Body of pancreas (tissue), 4 donors: Measurements from ENCODE around the gene LYSMD3. TPM values are rescaled to one million over a fixed set of nuclear protein-coding genes. Genes with fewer than 3 reads are reported as not detected.

Source experiments
- ATAC-seq: fragments of 150-250 bp; one replicate; pipeline ENCODE4 v1.9.1; 2016
- DNase-seq, 4 donors: peaks; one replicate each; pipeline ENCODE4 v3.0.0-alpha.2; 2019
- H3K27ac ChIP-seq, 4 donors: fragments of 200-600 bp; sonication (generic); 1 replicate in 3 of 4; 2 replicates in 1 of 4; pipeline versions ENCODE4 v1.5.1 to v1.6.1; 2016 to 2019; ENCODE audit warnings: mild to moderate bottlenecking in 1 of 4, mixed read lengths in 1 of 4, moderate library complexity in 1 of 4
- H3K27me3 ChIP-seq, 2 donors: fragments of 200-600 bp; sonication (generic); one replicate each; pipeline ENCODE4 v1.6.0; 2016; ENCODE audit warnings: mild to moderate bottlenecking in 1 of 2
- H3K36me3 ChIP-seq, 2 donors: fragments of 200-600 bp; sonication (generic); replicated peaks in 1 of 2; 2 replicates each; pipeline ENCODE4 v1.5.1; 2016; ENCODE audit warnings: low read depth in 2 of 2; ENCODE audit not compliant: insufficient read depth in 1 of 2
- H3K4me1 ChIP-seq: fragments of 200-600 bp; sonication (generic); one replicate; pipeline ENCODE4 v1.6.0; 2016
- H3K4me3 ChIP-seq, 2 donors: fragments of 200-600 bp; sonication (generic); 1 replicate in 1 of 2; 2 replicates in 1 of 2; pipeline ENCODE4 v1.5.1; 2016 to 2019
- H3K9me3 ChIP-seq, 3 donors: fragments of 200-600 bp; sonication (generic); 1 replicate in 2 of 3; 2 replicates in 1 of 3; pipeline ENCODE4 v1.5.1; 2016
- POLR2A ChIP-seq, 3 donors: fragments of 450-650 bp; IDR thresholded peaks; one replicate each; pipeline ENCODE4 v1.6.1; 2016; ENCODE audit warnings: antibody characterized with exemption in 3 of 3, mild to moderate bottlenecking in 2 of 3
- WGBS, 2 donors: methylation state at CpG; one replicate each; pipeline ENCODE4 v1.1.5; 2017; 5-methylcytosine and 5-hydroxymethylcytosine counted together
- intact Hi-C: fragments of 100-400 bp; cut with DNase I; formaldehyde crosslinking; loops from one replicate; pipeline ENCODE4 v1.15.1; 2023
- total RNA-seq, 2 donors: library from RNA; depleted of rRNA; stranded (reverse); fragments of >200 nt; gene quantifications; one replicate each; pipeline ENCODE4 v1.1.0, GENCODE V29; 2016
- TF ChIP-seq, protein P1 (sequence below), 7 experiments: fragments of 450-650 bp in 4 of 7; fragments of 200-600 bp in 3 of 7; sonication (generic) in 3 of 7; IDR thresholded peaks; one replicate each; pipeline ENCODE4 v1.5.1; 2016 to 2019; ENCODE audit warnings: antibody characterized with exemption in 7 of 7

Gene LYSMD3
- total RNA-seq, 2 donors from 2014 or later = 8.2 to 13.0 TPM

DNA sequence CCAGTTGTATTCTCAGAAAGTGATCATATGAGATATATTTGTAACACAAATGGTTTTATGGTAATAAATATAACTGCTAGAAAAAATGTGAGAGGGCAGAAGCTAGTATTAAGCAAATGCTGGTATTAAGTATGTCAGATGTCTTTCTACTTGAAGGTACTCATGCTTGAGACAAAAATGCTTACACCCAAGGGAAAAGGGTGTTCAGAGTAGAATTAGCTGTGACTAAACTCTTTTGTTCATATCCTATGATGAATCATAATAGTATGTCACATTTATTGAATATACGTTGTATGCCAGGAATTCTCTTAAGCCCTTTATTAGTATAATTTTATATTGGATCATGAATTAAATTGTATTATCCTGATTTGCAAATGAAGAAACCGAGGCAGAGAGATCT lies 31.4 kb upstream of the LYSMD3 start:
- no peak for ATAC-seq
- DNase-seq = no peak
- intact Hi-C loops = no loop called here
- Histone ChIP-seq H3K4me3 (no peak overlapping the region), H3K27me3 (no peaks in the 10 kb centered on the region), H3K4me1 (peaks cover 16% of the 10 kb centered on the region), H3K36me3 (no peaks in the 10 kb centered on the region), H3K9me3 (peaks cover 0 to 4% (median 0%) of the 10 kb centered on the region in 3 donors), H3K27ac (no peak overlapping the region)
- TF ChIP-seq, protein P1, sequence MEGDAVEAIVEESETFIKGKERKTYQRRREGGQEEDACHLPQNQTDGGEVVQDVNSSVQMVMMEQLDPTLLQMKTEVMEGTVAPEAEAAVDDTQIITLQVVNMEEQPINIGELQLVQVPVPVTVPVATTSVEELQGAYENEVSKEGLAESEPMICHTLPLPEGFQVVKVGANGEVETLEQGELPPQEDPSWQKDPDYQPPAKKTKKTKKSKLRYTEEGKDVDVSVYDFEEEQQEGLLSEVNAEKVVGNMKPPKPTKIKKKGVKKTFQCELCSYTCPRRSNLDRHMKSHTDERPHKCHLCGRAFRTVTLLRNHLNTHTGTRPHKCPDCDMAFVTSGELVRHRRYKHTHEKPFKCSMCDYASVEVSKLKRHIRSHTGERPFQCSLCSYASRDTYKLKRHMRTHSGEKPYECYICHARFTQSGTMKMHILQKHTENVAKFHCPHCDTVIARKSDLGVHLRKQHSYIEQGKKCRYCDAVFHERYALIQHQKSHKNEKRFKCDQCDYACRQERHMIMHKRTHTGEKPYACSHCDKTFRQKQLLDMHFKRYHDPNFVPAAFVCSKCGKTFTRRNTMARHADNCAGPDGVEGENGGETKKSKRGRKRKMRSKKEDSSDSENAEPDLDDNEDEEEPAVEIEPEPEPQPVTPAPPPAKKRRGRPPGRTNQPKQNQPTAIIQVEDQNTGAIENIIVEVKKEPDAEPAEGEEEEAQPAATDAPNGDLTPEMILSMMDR (IDR thresholded peaks at IDR 0.05) = no peak
- TF ChIP-seq POLR2A (IDR thresholded peaks at IDR 0.05) = no peak
- 78% methylated on average over 2 of the region's 2 CpGs for WGBS, 2 donors

DNA sequence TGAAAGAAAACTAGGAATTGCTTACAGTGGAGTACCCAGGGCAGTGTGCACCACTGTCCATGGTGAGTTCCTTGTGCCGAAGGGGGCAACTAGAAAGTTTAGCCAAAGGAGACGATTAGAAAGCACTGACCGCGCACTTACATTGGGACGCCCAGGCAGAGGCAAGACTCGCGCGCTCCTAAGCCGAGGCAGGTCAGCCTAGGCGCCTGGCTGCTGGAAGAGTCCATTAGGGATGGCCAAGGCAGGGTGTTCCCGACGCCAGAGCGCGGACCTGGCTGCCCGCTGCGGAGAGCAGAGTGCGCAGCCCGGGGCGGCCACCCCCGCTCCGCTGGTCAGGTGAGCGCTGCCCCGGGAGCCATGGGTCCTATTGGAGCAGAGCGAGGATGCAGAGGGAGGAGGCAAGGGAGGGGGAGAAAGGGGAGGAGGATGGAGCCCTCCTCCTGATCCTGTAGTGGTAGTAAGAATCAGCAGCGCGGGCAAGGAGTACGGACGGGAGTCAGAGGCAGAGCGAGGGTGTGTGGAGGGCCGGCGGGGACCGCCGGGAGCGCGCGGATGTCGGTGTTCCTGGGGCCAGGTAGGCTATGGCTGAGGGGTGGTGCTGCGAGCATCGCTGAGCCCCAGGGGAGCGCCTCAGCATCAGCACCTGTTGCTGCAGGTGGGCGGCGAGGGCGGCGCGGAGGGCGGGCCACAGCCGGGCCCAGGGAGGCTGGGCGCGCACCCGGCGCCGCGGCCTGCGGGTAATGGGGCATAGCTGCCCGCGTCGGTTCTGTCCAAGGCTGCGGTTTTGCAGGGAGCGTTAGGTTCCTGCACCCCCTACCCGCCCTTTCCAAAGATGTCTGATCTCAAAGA lies 29.2 kb upstream of the LYSMD3 start, which contains the start of gene ADGRV1:
ADGRV1 (plus strand) TSS at position 454 of the 849 bp plus-strand sequence; CDS start at position 553, 99 bp downstream.
- Histone ChIP-seq H3K4me1 (peaks cover 16% of the 10 kb centered on the region), H3K27ac (peak within 1 kb of the TSS; percentile 6 to 69 (median 38)), H3K4me3 (peak within 1 kb of the TSS; percentile 26 to 38), H3K36me3 (no peaks in the 10 kb centered on the region), H3K9me3 (peaks cover 0 to 4% (median 0%) of the 10 kb centered on the region in 3 donors), H3K27me3 (no peaks in the 10 kb centered on the region)
- DNase-seq (peak; percentile 93 to 95 (median 94)), ATAC-seq (peak; percentile 99)
- intact Hi-C loops = no loop called here
- TF ChIP-seq, protein P1 (IDR thresholded peaks at IDR 0.05) = peak in 1 of 7 experiments; percentile 13
- TF ChIP-seq POLR2A (IDR thresholded peaks at IDR 0.05) = peak; percentile 83 to 92 (median 86)
- 0 to 1% methylated on average over 36 to 60 of the region's 60 CpGs for WGBS, 2 donors

DNA sequence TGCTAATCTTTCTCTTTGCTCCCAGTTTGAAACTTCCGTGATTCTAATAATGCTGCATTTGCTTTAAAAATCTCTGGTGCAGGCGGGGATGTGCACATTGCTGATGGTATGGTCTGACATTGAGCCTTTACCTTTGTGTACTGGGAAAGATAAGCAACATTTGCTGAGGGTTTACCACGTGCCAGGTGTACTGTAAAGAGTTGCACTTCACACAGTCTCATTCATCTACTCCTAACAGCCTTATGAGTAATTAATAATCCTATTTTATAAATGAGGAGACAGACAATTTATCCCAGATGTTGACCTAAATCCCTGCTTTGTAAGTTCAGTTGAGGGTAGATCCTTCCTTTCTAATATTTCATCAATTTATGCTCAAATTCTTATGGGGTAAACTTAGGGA lies 28.5 kb upstream of the LYSMD3 start:
- H3K4me1 ChIP-seq = peaks cover 16% of the 10 kb centered on the region
- no peak for ATAC-seq
- peak overlapping the region; percentile 15 to 24 for H3K4me3 ChIP-seq
- peak overlapping the region in 3 of 4 donors; percentile 24 to 61 (median 53) for H3K27ac ChIP-seq
- peaks cover 0 to 4% (median 0%) of the 10 kb centered on the region in 3 donors for H3K9me3 ChIP-seq
- DNase-seq = no peak
- TF ChIP-seq POLR2A (IDR thresholded peaks at IDR 0.05) = no peak
- TF ChIP-seq, protein P1 (IDR thresholded peaks at IDR 0.05) = no peak
- intact Hi-C loops = no loop called here
- H3K36me3 ChIP-seq = no peaks in the 10 kb centered on the region
- no peaks in the 10 kb centered on the region for H3K27me3 ChIP-seq
- 0 to 7% methylated on average over 3 of the region's 3 CpGs for WGBS, 2 donors

DNA sequence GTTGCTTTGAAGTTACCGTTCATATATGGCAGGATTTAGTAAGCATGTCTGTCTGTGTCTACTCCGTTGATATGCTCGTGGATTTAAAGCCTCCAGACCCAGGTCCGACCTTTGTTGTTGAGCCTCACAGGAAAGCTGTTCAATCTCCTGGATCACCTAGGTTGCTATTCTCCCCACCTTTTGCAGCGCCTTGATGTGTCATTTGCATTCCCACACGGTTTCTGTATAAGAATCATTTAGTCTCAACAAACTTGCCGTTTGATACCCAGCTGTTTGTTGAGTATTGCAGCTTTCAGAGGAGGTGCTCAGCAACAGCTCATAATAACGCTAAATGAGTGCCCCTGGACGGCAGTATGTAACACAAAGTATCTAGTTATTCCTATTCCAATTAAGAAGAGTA lies 28.0 kb upstream of the LYSMD3 start:
- DNase-seq (no peak), ATAC-seq (no peak)
- H3K27me3 ChIP-seq = no peaks in the 10 kb centered on the region
- no peak overlapping the region for H3K27ac ChIP-seq
- H3K4me1 ChIP-seq = peaks cover 16% of the 10 kb centered on the region
- WGBS, 2 donors = 9 to 10% methylated on average over 9 of the region's 9 CpGs
- H3K4me3 ChIP-seq = no peak overlapping the region
- TF ChIP-seq POLR2A (IDR thresholded peaks at IDR 0.05) = no peak
- TF ChIP-seq, protein P1 (IDR thresholded peaks at IDR 0.05) = no peak
- intact Hi-C loops = no loop called here
- peaks cover 0 to 4% (median 0%) of the 10 kb centered on the region in 3 donors for H3K9me3 ChIP-seq
- no peaks in the 10 kb centered on the region for H3K36me3 ChIP-seq
